HEK293 (cell line): ENCODE results near the gene MCF2L.

Experiments used
- CTCF ChIP-seq: fragments of 450-650 bp; formaldehyde crosslinking; IDR thresholded peaks from 2 replicates; pipeline ENCODE4 v1.5.1; 2016; ENCODE audit warnings: missing biosample characterization, missing genetic modification characterization
- SETDB1 ChIP-seq: IDR thresholded peaks from one replicate; pipeline ENCODE4 v1.6.1; 2017; ENCODE audit warnings: mild to moderate bottlenecking, low read length, moderate library complexity, mixed read lengths; ENCODE audit not compliant: insufficient read length
- TCF7L2 ChIP-seq: IDR thresholded peaks from 2 replicates; pipeline ENCODE4 v1.6.1; 2011; ENCODE audit warnings: low read depth, mild to moderate bottlenecking, inconsistent platforms, low read length, moderate library complexity, borderline replicate concordance
- ZBTB1 ChIP-seq: fragments of 450-650 bp; formaldehyde crosslinking; IDR thresholded peaks from 2 replicates; pipeline ENCODE4 v1.5.1; 2016; ENCODE audit warnings: missing biosample characterization, missing genetic modification characterization
- ZFHX2 ChIP-seq: fragments of 450-650 bp; formaldehyde crosslinking; conservative IDR thresholded peaks from 2 replicates; pipeline ENCODE4 v1.5.1; 2016; ENCODE audit warnings: missing biosample characterization, missing genetic modification characterization
- ZFP3 ChIP-seq: fragments of 450-650 bp; formaldehyde crosslinking; IDR thresholded peaks from 2 replicates; pipeline ENCODE4 v1.5.1; 2016; ENCODE audit warnings: low read depth, missing biosample characterization, missing genetic modification characterization
- ZNF132 ChIP-seq: fragments of 450-650 bp; formaldehyde crosslinking; IDR thresholded peaks from 2 replicates; pipeline ENCODE4 v1.5.1; 2017; ENCODE audit warnings: missing biosample characterization, missing genetic modification characterization, borderline replicate concordance
- ZNF157 ChIP-seq: fragments of 450-650 bp; formaldehyde crosslinking; IDR thresholded peaks from 2 replicates; pipeline ENCODE4 v1.5.1; 2016; ENCODE audit warnings: missing biosample characterization, missing genetic modification characterization
- ZNF211 ChIP-seq: fragments of 450-650 bp; formaldehyde crosslinking; IDR thresholded peaks from 2 replicates; pipeline ENCODE4 v1.5.1; 2016; ENCODE audit warnings: low read depth, missing biosample characterization, missing genetic modification characterization
- ZNF580 ChIP-seq: fragments of 450-650 bp; formaldehyde crosslinking; IDR thresholded peaks from 2 replicates; pipeline ENCODE4 v1.5.1; 2016; ENCODE audit warnings: missing biosample characterization, missing genetic modification characterization
- ZNF585B ChIP-seq: fragments of 450-650 bp; formaldehyde crosslinking; IDR thresholded peaks from 2 replicates; pipeline ENCODE4 v1.5.1; 2016; ENCODE audit warnings: missing biosample characterization, missing genetic modification characterization
- ZNF677 ChIP-seq: fragments of 450-650 bp; IDR thresholded peaks from 2 replicates; pipeline ENCODE4 v1.5.0; 2018; ENCODE audit warnings: missing biosample characterization, mild to moderate bottlenecking, missing genetic modification characterization, moderate library complexity
- ZNF704 ChIP-seq: fragments of 450-650 bp; formaldehyde crosslinking; IDR thresholded peaks from 2 replicates; pipeline ENCODE4 v1.5.1; 2016; ENCODE audit warnings: missing biosample characterization, missing genetic modification characterization

GRCh38 chr13:113074401-113074800, 105.4 kb downstream of the MCF2L start:
- TF ChIP-seq TCF7L2, result no peak
- TF ChIP-seq SETDB1, result no peak
- 0 out of 2 replicates have a peak, but pooled peaks have one; percentile 22 for TF ChIP-seq ZFHX2 (tag by site-specific recombination)
- no peak for TF ChIP-seq ZNF704
- TF ChIP-seq ZNF677 (tag by site-specific recombination), result no peak
- TF ChIP-seq ZNF211 (tag by site-specific recombination), result no peak
- no peak for TF ChIP-seq ZNF585B (tag by site-specific recombination)
- TF ChIP-seq ZNF157 (tag by site-specific recombination), result no peak
- TF ChIP-seq ZNF132 (tag by site-specific recombination), result no peak
- TF ChIP-seq ZFP3 (tag by site-specific recombination), result no peak
- no peak for TF ChIP-seq CTCF
- no peak for TF ChIP-seq ZNF580
- no peak for TF ChIP-seq ZBTB1 (tag by site-specific recombination)
